ENCODE results near the gene FAM200A.
"Not testable (repeated sequence)": the region's sequence is repeated elsewhere in the genome, so short reads cannot be mapped to it uniquely, and the experiment has no call there.

Gene FAM200A

DNA sequence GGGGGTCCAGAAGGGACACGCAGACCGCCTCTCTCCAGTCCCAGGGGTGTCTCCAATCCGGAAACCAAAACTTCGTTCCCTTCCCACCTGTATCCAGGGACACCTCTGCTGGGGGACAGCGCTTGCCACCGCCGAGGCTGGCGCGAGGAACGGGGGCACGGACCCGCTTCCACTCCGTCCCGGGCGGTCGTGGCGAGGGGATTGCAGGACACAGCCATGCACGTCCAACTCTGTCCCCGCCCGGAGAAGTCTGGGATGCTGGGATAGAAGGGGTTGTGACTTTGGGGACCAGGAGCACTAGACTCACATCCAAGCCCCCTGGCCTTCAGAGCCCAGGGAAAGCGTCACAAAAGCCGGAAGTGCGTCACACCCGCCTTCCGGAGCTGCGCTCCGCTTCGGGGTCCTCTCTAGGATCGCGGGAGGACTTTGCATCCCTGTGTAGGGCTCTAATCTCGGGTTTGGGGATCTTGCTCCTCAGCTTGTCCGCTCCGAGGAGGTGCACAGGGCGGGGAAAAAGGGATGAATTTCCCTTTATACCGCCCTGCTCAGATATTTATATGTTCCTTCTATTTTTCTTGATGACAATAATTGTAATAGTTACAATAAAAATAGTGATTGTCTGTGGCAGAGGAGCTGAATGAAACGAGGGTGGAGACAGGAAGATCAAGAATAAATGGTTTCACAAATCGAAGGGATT lies at the start of gene FAM200A:
TSS of gene FAM200A (minus strand) at position 348 of the 697 bp plus-strand sequence. CDS start 3,707 bp downstream, outside the sequence.
- peak; percentile 97 for DNase-seq (ENCODE audit: low spot score)

DNA sequence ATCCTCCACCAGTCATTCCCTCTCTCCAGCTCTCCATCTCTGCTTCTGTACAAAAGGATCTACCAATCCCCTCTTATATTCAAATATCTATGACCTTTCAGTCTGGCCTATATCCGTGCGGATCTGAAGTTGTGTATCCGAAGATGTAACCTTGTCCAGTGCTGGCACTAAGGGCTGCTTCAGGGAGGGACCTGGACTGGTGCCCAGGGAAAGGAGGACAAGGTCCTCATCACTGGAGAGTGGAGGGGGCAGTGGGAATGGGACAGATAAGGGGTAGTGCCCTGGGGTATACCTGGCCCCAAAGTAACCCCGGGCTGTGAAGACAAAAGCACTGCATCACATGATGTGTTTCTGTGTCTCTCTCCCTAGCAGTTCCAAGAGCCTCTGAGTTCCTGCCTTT lies 47.9 kb upstream of the FAM200A start:
- no peak for DNase-seq (ENCODE audit: low spot score)

GRCh38 chr7:99597762-99598501 lies 46.0 kb upstream of the FAM200A start, which contains the start of gene TMEM225B:
Gene TMEM225B, plus strand, starts transcription at chr7:99598267. Its CDS starts 6,122 bp downstream, at chr7:99604389.
- no peak for DNase-seq (ENCODE audit: low spot score)

- no peak for DNase-seq (ENCODE audit: low spot score)
These were observed 44.6 kb upstream of the FAM200A start for GRCh38 chr7:99596408-99596955.

GRCh38 chr7:99594948-99595745 lies 43.2 kb upstream of the FAM200A start:
- DNase-seq (ENCODE audit: low spot score): no peak

GRCh38 chr7:99588868-99589267 lies 37.0 kb upstream of the FAM200A start:
- DNase-seq (ENCODE audit: low spot score): no peak

DNA sequence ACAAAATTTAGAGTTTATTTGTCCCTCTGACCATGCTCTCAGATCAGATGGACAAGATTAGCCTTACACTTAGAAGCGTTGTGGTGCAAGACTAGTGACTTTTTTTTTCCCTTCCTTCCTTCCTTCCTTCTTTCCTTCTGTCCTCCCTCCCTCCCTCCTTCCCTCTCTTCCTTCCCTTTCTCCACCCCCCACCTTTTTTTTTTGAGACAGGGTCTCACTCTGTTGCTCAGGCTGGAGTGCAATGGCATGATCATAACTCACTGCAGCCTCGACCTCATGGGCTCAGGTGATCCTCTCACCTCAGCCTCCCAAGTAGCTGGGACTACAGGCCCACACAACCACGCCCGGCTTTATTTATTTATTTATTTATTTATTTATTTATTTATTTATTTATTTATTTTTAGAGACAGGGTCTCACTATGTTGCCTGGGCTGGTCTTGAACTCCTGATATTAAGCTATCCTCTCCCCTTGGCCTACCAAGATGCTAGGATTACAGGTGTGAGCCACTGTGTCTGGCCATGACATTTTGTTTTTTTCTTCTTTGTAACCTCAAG lies 28.9 kb upstream of the FAM200A start:
- not testable (repeated sequence) for DNase-seq (ENCODE audit: low spot score)

- DNase-seq (ENCODE audit: low spot score): peak; percentile 34
These were observed 28.3 kb upstream of the FAM200A start for GRCh38 chr7:99579956-99580777.

GRCh38 chr7:99579281-99579955 lies 27.5 kb upstream of the FAM200A start:
- no peak for DNase-seq (ENCODE audit: low spot score)

GRCh38 chr7:99576251-99576650 lies 24.3 kb upstream of the FAM200A start:
- DNase-seq (ENCODE audit: low spot score): no peak

DNA sequence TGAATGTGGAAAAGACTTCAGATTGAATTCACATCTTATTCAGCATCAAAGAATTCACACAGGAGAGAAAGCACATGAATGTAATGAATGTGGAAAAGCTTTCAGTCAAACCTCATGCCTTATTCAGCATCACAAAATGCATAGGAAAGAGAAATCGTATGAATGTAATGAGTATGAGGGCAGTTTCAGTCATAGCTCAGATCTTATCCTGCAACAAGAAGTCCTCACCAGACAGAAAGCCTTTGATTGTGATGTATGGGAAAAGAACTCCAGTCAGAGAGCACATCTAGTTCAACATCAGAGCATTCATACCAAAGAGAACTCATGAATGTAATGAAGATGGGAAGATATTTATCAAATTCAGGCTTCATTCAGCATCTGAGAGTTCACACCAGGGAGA lies 21.3 kb upstream of the FAM200A start:
- DNase-seq (ENCODE audit: low spot score): no peak

- no peak for DNase-seq (ENCODE audit: low spot score)
These were observed 19.9 kb upstream of the FAM200A start for GRCh38 chr7:99571768-99572167.

- not testable (repeated sequence) for DNase-seq (ENCODE audit: low spot score)
These were observed 16.9 kb upstream of the FAM200A start for GRCh38 chr7:99568770-99569169.

GRCh38 chr7:99563650-99564049 lies 11.7 kb upstream of the FAM200A start:
- DNase-seq (ENCODE audit: low spot score): no peak

GRCh38 chr7:99562832-99563231 lies 10.9 kb upstream of the FAM200A start:
- peak; percentile 26 for DNase-seq (ENCODE audit: low spot score)

DNA sequence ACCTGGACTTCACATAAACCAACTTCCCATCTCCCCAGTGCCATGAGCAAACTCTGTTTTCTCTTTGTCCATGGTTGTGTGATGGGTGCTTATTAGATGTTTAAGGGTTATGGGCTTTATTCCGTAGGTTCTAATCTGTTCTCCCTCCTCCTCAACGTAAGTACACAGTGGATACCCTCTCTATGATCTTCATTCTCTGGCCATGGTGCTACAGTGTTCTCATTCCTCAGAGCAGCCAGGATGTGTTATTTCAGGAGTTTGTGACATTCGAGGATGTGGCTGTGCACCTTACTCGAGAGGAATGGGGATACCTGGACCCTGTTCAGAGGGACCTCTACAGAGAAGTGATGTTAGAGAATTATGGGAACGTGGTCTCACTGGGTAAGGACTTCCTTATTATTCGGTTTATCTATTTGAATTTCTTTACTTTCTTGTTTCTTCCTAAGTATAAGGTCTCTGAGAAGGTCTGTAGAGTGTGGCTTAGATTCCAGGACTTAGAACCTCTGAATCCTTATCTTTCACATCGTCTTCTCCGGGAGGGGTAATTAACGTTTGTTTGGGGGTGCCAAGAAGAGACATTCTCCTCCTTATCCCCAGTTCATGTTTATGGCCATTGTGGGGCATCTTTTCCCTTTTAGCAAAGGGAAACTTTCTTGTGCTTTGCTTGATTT lies 10.3 kb upstream of the FAM200A start:
- no peak for DNase-seq (ENCODE audit: low spot score)

GRCh38 chr7:99561737-99562051 lies 9.8 kb upstream of the FAM200A start:
- DNase-seq (ENCODE audit: low spot score): no peak

- no peak for DNase-seq (ENCODE audit: low spot score)
These were observed 9.2 kb upstream of the FAM200A start for GRCh38 chr7:99560834-99561736.
